Activated CD4-positive, alpha-beta T cell treated with anti-CD3 and anti-CD28 coated beads for 36 hours (primary cell): Measurements from ENCODE around the gene TCF15. TPM values are rescaled to one million over a fixed set of nuclear protein-coding genes. Genes with fewer than 3 reads are reported as not detected.

Experiments
- ATAC-seq: fragments of 200-7000 bp; cut with Tn5 transposase; one replicate; pipeline ENCODE4 v1.10.0; 2021; ENCODE audit warnings: mild to moderate bottlenecking, moderate library complexity
- CTCF ChIA-PET: fragments of 350-600 bp; sonication (Branson Sonifier 250); formaldehyde crosslinking; loops from one replicate; lab custom pipeline; 2021; ENCODE audit warnings: antibody characterized with exemption; lab: Charles Lee
- POLR2A ChIA-PET: fragments of 350-600 bp; sonication (Branson Sonifier 250); formaldehyde crosslinking; loops from one replicate; lab custom pipeline; 2021; ENCODE audit warnings: antibody characterized with exemption, inconsistent platforms; lab: Charles Lee
- DNase-seq: peaks from one replicate; pipeline ENCODE4 v3.0.0-alpha.2; 2020
- H3K27ac Mint-ChIP-seq: one replicate; pipeline ENCODE4 v1.8.0; 2021; ENCODE audit warnings: mixed read lengths
- H3K27me3 Mint-ChIP-seq: one replicate; pipeline ENCODE4 v1.8.0; 2021; ENCODE audit warnings: mixed read lengths
- H3K36me3 Mint-ChIP-seq: one replicate; pipeline ENCODE4 v1.8.0; 2021; ENCODE audit warnings: low read depth, mixed read lengths
- H3K4me1 Mint-ChIP-seq: one replicate; pipeline ENCODE4 v1.8.0; 2021; ENCODE audit warnings: mixed read lengths
- H3K4me3 Mint-ChIP-seq: one replicate; pipeline ENCODE4 v1.8.0; 2021; ENCODE audit warnings: mild to moderate bottlenecking, moderate library complexity, mixed read lengths
- H3K9me3 Mint-ChIP-seq: one replicate; pipeline ENCODE4 v1.8.0; 2021; ENCODE audit warnings: low read depth, mixed read lengths
- intact Hi-C, 2 experiments: fragments of 100-400 bp; cut with DNase I in 1 of 2; cut with micrococcal nuclease in 1 of 2; formaldehyde crosslinking; loops; one replicate each; pipeline versions ENCODE4 v1.14.2 to v1.15.1; 2022 to 2024; cut with DNase I, micrococcal nuclease
- total RNA-seq, 2 experiments: library from RNA; stranded (reverse); gene quantifications; one replicate each; pipeline ENCODE4 v1.2.3, GENCODE V29; 2021

Gene TCF15
- total RNA-seq, 2 experiments from 2014 or later: not detected

GRCh38 chr20:640674-641515 lies 30.8 kb upstream of the TCF15 start:
- ATAC-seq (no peak), DNase-seq (no peak)
- H3K9me3 Mint-ChIP-seq: no peaks in the 10 kb centered on the region
- H3K4me3 Mint-ChIP-seq: no peak overlapping the region
- intact Hi-C loops: no loop called here
- H3K36me3 Mint-ChIP-seq: no peaks in the 10 kb centered on the region
- peaks cover 13% of the 10 kb centered on the region for H3K27me3 Mint-ChIP-seq
- H3K4me1 Mint-ChIP-seq: peaks cover 10% of the 10 kb centered on the region
- ChIA-PET POLR2A (no interaction called here), CTCF (interaction anchor here (0.7 to 1.0 kb wide), 3 partner anchors 16 to 455 kb away, joined by 3 to 4 read pairs (median 3); no protein-coding TSS in a partner anchor)
- peak overlapping the region; percentile 25 for H3K27ac Mint-ChIP-seq

GRCh38 chr20:638579-638978 lies 28.5 kb upstream of the TCF15 start:
- ChIA-PET CTCF (no interaction called here), POLR2A (no interaction called here)
- H3K27ac Mint-ChIP-seq: no peak overlapping the region
- ATAC-seq (no peak), DNase-seq (no peak)
- H3K27me3 Mint-ChIP-seq: peaks cover 14% of the 10 kb centered on the region
- H3K4me3 Mint-ChIP-seq: no peak overlapping the region
- H3K36me3 Mint-ChIP-seq: no peaks in the 10 kb centered on the region
- H3K4me1 Mint-ChIP-seq: peaks cover 7% of the 10 kb centered on the region
- intact Hi-C loops: no loop called here
- H3K9me3 Mint-ChIP-seq: no peaks in the 10 kb centered on the region

- Mint-ChIP-seq H3K4me1 (peaks cover 5% of the 10 kb centered on the region), H3K27ac (no peak overlapping the region), H3K27me3 (peaks cover 10% of the 10 kb centered on the region), H3K36me3 (no peaks in the 10 kb centered on the region), H3K9me3 (no peaks in the 10 kb centered on the region), H3K4me3 (no peak overlapping the region)
- no peak for DNase-seq
- intact Hi-C loops: no loop called here
- ChIA-PET POLR2A (no interaction called here), CTCF (no interaction called here)
- ATAC-seq: no peak
Measured at GRCh38 chr20:637559-637958, 27.4 kb upstream of the TCF15 start.

GRCh38 chr20:635893-636338 lies 25.8 kb upstream of the TCF15 start:
- POLR2A ChIA-PET: no interaction called here
- no peak overlapping the region for H3K4me3 Mint-ChIP-seq
- H3K27ac Mint-ChIP-seq: no peak overlapping the region
- intact Hi-C loops: no loop called here
- no peak for DNase-seq
- H3K36me3 Mint-ChIP-seq: no peaks in the 10 kb centered on the region
- H3K4me1 Mint-ChIP-seq: no peaks in the 10 kb centered on the region
- CTCF ChIA-PET: interaction anchor here (0.6 to 1.2 kb wide), 2 partner anchors 10 to 52 kb away, joined by 4 to 9 read pairs; no protein-coding TSS in a partner anchor
- no peak for ATAC-seq
- H3K9me3 Mint-ChIP-seq: no peaks in the 10 kb centered on the region
- H3K27me3 Mint-ChIP-seq: peaks cover 9% of the 10 kb centered on the region

- H3K27ac Mint-ChIP-seq: no peak overlapping the region
- ChIA-PET CTCF (interaction anchor here (0.6 to 1.2 kb wide), 2 partner anchors 11 to 51 kb away, joined by 4 to 9 read pairs; no protein-coding TSS in a partner anchor), POLR2A (no interaction called here)
- H3K27me3 Mint-ChIP-seq: peaks cover 9% of the 10 kb centered on the region
- H3K4me3 Mint-ChIP-seq: no peak overlapping the region
- DNase-seq (no peak), ATAC-seq (no peak)
- intact Hi-C loops: no loop called here
- no peaks in the 10 kb centered on the region for H3K36me3 Mint-ChIP-seq
- H3K9me3 Mint-ChIP-seq: no peaks in the 10 kb centered on the region
- no peaks in the 10 kb centered on the region for H3K4me1 Mint-ChIP-seq
Measured at GRCh38 chr20:635028-635892, 25.2 kb upstream of the TCF15 start.

GRCh38 chr20:634148-634925 lies 24.2 kb upstream of the TCF15 start:
- Mint-ChIP-seq H3K9me3 (no peaks in the 10 kb centered on the region), H3K27me3 (peaks cover 9% of the 10 kb centered on the region), H3K4me3 (no peak overlapping the region), H3K4me1 (no peaks in the 10 kb centered on the region), H3K27ac (no peak overlapping the region), H3K36me3 (no peaks in the 10 kb centered on the region)
- intact Hi-C loops: no loop called here
- ATAC-seq (no peak), DNase-seq (no peak)
- POLR2A ChIA-PET: no interaction called here
- CTCF ChIA-PET: no interaction called here

GRCh38 chr20:631101-631500 lies 21.0 kb upstream of the TCF15 start:
- no peak for DNase-seq
- no peaks in the 10 kb centered on the region for H3K4me1 Mint-ChIP-seq
- H3K27ac Mint-ChIP-seq: no peak overlapping the region
- intact Hi-C loops: no loop called here
- no peak overlapping the region for H3K4me3 Mint-ChIP-seq
- H3K27me3 Mint-ChIP-seq: peaks cover 5% of the 10 kb centered on the region
- CTCF ChIA-PET: interaction anchor here (1.9 kb wide), 1 partner anchor 14 kb away, joined by 15 read pairs; no protein-coding TSS in a partner anchor
- no peaks in the 10 kb centered on the region for H3K9me3 Mint-ChIP-seq
- POLR2A ChIA-PET: no interaction called here
- ATAC-seq: no peak
- no peaks in the 10 kb centered on the region for H3K36me3 Mint-ChIP-seq

- Mint-ChIP-seq H3K9me3 (peaks cover 2% of the 10 kb centered on the region), H3K4me1 (no peaks in the 10 kb centered on the region), H3K36me3 (no peaks in the 10 kb centered on the region), H3K4me3 (no peak overlapping the region), H3K27ac (no peak overlapping the region), H3K27me3 (peaks cover 11% of the 10 kb centered on the region)
- DNase-seq: no peak
- ATAC-seq: no peak
- ChIA-PET CTCF (no interaction called here), POLR2A (no interaction called here)
- intact Hi-C loops: no loop called here
Measured at GRCh38 chr20:626579-626978, 16.5 kb upstream of the TCF15 start.

- intact Hi-C loops: no loop called here
- no peak for DNase-seq
- Mint-ChIP-seq H3K27ac (no peak overlapping the region), H3K27me3 (peaks cover 19% of the 10 kb centered on the region), H3K9me3 (peaks cover 2% of the 10 kb centered on the region), H3K4me1 (no peaks in the 10 kb centered on the region), H3K4me3 (no peak overlapping the region), H3K36me3 (no peaks in the 10 kb centered on the region)
- ChIA-PET POLR2A (no interaction called here), CTCF (interaction anchor here (1.2 to 1.3 kb wide), 2 partner anchors 20 to 49 kb away, joined by 3 read pairs; no protein-coding TSS in a partner anchor)
- no peak for ATAC-seq
Measured at GRCh38 chr20:625360-625932, 15.3 kb upstream of the TCF15 start.

GRCh38 chr20:623704-624103 lies 13.6 kb upstream of the TCF15 start:
- Mint-ChIP-seq H3K4me1 (no peaks in the 10 kb centered on the region), H3K4me3 (no peak overlapping the region), H3K36me3 (no peaks in the 10 kb centered on the region), H3K27me3 (peaks cover 30% of the 10 kb centered on the region), H3K9me3 (peaks cover 2% of the 10 kb centered on the region), H3K27ac (no peak overlapping the region)
- DNase-seq (no peak), ATAC-seq (no peak)
- POLR2A ChIA-PET: no interaction called here
- CTCF ChIA-PET: interaction anchor here (0.9 to 1.3 kb wide), 2 partner anchors 22 kb away, joined by 3 to 5 read pairs; no protein-coding TSS in a partner anchor
- intact Hi-C loops: no loop called here
